ENCODE data around the gene MARK1.
"Not testable (repeated sequence)": the region's sequence is repeated elsewhere in the genome, so short reads cannot be mapped to it uniquely, and the experiment has no call there.

The MARK1 gene

DNA sequence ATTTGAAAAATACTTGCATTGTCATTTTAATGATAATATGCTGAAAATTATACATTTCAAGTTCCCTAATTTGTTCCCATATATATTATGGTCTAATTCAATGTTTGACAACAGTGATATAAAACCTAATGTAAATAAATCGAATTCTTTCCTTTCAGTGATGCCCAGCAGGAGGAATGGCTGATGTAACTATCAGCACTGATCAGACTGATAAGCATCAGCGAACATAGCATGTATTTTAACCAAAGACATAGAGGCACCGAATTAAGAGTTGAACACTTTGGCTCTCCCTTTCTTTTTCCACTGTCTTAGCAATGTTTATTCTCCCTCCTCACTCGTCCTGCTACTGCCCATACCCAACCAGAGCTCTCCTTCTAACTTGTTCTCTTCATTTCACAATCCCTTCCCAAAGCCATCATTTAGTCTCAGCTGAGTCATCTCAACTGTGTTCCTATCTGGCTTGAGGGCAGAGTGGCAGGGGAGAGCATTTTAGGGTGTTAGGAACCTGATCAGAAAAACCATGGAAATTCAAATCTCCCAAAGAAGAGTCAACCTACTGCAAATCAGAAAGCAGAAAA is 103.4 kb downstream of the MARK1 start:
- DNase-seq = no peak

DNA sequence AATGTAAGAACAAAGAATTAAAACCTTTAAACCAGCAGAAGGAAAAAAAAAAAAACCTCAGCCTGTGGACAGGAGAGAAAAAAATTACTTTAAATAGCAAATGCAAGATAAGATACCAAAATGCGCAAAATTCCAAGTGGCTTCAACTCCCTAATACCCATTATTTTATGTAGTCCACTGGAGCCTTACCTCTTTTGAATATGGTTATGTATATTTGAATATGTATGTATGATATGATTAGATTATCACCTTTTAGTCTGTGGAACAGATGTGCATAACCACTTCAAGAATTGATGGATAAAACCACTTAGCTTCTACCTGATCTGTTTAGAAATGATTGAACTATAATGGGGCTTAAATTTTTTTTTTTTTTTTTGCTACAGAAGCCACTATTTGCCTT is 109.8 kb downstream of the MARK1 start:
- no peak for DNase-seq

DNA sequence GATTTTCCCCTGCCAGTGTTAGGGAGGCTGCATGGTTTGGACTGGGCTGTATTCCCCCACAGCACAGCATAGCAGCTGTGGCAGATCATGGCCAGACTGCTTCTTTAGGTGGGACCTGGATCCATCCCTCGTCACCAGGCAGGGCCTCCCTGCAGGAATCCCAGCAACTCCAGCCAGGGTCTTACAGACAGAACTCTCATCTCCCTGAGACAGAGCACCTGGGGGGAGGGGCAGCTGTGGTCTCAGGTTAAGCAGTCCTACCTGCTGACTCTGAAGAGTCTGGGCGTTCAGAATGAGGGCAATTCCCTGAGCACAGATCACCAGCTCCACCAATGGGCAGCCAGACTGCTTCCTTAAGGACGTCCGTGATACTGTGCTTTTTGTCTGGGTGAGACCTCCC is 114.3 kb downstream of the MARK1 start:
- DNase-seq = no peak

DNA sequence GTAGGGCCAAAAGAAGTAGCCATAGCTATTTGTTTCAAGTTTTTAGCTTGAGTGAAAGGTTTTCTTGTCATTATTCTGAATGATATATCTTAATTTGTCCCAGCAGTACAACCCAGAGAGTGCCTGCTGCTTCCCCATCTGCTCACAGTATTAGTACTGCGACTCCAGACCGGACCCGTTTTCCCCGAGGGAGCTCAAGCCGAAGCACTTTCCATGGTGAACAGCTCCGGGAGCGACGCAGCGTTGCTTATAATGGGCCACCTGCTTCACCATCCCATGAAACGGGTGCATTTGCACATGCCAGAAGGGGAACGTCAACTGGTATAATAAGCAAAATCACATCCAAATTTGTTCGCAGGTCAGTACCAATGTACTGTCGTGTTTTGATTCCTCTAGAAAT is 125.1 kb downstream of the MARK1 start:
- no peak for DNase-seq

DNA sequence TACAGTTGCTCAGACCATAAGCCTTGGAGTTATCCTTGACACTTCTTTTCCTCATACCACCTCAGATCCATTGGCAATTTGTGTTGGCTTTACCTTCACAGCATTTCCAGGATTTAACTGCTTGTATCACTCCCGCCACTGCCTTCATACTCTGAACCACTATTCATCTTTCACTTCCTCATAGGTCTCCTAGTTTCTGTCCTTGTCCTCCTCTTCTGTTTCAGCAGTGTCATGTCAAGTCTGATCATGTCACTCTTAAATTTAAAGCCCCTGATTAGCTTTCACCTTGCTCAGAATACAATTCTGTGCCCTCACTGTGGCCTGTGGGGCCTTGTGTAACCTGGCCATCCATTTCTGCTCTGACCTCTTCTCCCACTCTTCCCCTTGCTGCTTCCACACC is 127.6 kb downstream of the MARK1 start:
- no peak for DNase-seq

DNA sequence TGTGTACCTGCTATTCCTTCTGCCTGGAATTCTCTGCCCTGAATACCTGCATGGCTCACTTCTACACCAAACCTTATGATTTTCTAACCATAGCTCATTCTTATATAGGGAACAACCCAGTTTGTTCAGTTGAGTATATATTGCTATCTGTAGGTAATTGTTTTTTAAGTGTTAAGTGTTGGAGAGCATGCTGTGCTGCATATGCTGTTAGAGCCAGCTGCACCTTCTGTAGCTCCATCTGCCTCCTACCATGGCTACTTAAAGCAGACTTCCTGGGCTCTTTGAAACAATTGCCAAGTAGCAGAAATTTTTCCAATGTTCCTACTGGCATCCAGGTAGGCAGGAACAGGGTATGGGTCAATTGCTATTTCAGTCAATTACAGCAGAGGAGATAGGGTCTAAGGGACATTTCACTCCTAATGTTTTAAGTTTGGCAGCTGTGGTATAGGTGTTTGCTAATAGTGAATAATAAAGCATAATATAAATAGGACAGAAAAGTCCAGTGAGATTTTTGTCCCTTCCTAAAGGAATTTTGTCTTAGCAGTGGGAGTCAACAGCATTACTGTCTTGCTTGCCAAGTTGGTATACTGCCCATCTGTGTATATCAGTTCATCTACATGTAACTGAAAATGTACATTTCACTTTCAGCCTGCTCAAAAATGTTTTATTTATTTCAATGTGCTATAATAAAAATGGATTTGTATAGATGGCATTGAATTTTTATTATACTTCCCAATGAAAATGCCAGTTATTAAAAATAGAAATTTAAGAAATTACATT is 128.2 kb downstream of the MARK1 start:
- DNase-seq = no peak

DNA sequence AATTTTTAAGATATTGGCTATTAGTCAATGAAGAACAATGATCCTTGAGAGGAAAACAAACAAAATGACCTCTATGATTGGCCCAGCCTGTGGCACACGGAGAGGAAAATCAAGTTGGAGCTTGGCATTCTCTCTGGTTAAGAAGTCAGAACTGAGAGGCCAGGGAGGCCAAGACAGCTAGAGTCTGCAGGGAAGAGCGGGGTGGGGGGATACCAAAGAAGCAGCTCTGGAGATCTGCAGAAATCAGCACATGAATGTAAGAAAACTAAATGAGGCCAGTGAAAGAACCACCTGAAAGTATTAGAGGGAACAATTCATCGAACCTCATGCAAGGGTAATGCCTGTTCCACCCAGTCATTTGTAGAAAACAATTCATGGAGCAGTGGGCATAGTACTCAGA is 138.4 kb downstream of the MARK1 start:
- DNase-seq = no peak

DNA sequence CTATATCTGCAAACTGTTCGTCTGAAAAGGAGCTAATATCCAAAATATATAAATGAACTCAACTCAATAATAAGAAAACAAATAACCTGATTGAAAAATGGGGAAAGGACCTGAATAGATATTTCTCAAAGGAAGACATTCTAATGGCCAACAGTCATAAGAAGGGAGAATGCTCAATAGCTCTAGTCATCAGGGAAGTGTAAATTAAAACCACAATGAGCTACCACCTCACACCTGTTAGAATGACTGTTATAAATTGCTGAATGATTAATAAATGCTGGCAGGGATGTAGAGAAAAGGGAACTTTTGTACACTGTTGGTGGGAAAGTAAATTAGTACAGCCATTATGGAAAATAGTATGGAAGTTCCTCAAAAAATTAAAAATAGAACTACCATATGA is 141.1 kb downstream of the MARK1 start:
- DNase-seq = no peak

DNA sequence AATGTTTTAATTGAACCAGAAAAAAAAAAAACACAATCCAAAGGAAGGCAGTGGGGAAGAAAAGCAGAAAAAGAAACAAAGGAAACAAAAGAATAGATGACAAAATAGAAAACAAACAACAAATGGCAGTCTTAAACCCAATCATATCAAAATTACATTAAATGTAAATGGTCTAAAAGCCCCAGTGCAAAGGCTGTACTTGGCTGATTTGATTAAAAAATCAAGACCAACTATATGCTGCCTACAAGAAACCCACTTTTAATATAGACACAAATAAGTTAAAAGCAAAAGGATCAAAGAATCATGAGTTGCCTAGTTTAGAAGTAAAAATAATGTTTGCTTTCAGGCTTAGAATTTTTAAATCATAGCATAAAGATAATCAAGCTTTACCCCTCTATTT is 142.4 kb downstream of the MARK1 start:
- DNase-seq = no peak

DNA sequence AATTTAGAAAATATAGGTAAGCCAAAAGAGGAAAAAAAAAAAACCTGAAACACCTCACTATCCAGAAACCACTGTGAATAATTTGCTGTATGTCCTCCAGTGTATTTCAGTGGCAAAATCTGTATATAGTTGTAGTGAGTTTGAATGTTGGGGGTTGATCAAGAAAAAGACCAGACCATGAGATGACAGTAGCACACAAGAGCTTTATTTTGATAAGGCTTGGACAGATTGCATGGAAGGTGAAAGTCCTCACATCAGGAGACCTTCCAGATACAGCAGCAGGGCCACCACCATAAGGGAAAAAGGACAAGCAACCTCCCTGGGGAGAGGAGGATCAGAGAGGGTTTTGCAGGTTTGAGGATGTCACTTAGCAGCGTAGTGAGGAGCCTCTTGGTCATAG is 146.0 kb downstream of the MARK1 start:
- no peak for DNase-seq

DNA sequence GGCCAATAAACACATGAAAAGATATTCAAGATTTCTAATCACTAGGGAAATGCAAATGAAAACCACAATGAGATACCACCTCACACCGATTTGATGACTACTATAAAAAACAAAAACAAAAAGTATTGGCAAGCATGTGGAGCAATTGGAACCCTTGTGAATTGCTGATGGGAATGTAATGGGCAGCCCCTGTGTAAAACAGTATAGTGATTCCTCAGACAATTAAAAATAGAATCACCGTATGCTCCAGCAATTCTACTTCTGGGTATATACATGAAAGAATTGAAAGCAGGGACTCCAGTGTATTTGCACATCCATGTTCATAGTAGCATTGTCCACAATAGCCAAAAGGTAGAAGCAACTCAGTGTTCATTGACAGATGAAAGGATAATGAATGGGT is 149.3 kb downstream of the MARK1 start:
- DNase-seq = no peak

DNA sequence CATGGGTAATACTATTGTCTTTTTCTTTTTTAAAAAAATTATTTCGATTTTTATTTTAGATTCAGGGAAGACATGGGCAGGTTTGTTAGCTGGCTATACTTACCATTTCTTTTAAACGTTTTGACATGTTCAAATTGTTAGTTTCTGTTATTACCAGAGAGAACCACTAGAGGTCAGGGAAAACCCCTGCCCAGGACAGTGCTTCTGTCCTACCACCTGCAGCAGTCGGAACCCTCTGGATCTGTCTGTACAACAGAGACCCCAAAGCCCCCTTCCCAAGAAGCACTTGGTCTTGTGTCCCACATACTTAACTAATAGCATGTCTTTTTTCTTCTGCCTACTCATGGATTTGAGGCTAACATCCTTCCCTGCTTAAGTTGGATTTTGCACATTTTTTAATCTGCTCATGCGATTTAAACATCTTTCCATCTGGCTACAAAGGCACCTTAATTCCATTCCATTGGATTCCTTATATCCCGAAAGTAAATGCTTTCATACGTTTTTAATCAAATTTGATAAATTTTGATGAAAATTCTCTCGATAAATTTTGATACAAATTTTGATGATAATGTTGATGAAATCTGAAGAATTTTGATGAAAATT is 152.2 kb downstream of the MARK1 start:
- peak; percentile 45 for DNase-seq

DNA sequence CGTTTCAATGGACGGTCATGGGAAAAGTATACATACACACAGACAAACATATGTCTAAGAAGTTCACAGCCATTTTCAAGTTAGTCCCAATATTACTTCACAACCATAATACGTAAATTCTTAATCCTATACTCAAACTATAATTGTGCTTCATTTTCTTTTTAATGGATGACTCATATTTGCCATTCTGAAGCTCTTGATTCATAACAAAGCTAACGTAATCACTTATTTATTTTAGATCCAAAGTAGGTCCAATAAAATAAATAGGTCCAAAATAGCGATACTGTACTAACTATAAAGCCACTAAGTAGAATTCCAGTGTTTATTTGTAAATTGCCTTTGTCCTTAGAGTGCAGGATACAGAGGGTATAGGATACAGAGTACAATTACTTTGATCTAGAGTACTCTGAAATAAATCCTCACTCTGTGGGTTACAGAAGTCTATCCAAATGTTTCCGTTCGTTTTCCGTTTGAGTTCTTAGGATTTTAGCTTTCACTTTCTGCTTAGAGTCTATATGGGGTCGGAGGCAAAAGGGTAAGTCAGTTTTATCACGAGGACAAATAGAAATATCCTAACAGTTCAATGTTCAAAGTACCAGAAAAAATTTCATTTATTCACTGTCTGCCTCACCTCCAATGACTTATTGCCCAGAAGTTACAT is 153.4 kb downstream of the MARK1 start:
- DNase-seq = no peak

DNA sequence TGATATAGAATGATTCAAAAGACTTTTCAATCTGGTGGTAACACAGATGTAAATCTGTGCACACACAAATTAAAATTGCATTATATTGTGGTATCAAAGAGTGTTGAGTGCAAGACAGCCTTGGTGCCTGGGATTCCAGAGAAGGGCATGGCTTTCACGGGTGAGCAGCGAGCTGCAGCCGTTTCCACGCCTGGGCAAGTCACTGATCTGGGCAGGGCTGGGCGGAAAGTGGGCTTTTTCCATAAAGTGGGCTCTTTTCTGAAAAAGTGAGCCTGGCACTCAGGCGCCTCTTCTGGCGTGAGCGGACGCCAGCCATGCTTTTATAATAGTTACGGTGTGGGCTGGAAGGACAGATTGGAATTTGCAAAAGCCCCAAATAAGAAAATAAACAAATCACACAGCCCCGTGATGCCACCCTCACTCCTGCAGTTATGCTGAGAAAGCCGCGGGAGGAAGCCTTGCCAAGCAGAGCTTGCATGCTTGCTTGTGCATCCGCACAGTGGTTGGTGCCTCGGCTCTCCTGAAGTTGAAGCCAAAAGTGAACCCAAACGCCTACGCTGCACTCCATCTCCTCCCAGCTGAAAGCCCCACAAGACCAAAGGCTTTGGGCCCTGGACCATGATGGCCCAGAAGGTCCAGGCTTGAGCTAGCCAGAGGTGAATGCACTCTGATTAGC is 155.1 kb downstream of the MARK1 start:
- DNase-seq = no peak

DNA sequence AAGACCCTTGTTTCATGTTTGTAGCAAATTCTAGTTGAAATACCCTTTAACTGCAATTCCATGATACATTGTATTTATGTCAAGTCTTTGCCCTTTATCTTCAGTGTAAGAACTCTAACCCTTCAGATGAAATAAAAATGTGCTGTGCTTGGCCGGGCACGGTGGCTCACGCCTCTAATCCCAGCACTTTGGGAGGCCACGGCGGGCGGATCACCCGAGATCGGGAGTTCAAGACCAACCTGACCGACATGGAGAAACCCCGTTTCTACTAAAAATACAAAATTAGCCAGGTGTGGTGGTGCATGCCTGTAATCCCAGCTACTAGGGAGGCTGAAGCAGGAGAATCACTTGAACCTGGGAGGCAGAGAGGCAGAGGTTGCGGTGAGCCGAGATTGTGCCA is 155.8 kb downstream of the MARK1 start:
- DNase-seq = not testable (repeated sequence)

DNA sequence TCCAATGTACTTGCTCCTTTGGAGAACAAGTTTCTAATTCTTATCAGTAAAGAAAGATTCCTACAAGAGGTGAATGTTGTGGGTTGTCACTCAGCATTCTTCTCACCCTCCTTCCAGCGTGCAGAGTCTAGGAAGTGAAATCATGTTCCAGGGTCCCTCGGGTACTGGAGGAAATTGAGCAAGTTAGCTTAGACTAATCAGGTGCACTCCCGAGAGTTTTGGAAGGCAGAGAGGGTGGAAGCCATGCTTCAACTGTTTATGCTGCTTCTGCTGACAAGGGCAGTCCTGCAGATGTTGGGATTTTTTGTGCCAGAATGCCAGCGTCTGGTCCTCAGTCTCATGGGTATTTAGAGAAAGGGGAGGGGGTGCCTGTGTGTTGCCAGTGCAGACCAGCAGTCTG is 157.0 kb downstream of the MARK1 start:
- DNase-seq = no peak

DNA sequence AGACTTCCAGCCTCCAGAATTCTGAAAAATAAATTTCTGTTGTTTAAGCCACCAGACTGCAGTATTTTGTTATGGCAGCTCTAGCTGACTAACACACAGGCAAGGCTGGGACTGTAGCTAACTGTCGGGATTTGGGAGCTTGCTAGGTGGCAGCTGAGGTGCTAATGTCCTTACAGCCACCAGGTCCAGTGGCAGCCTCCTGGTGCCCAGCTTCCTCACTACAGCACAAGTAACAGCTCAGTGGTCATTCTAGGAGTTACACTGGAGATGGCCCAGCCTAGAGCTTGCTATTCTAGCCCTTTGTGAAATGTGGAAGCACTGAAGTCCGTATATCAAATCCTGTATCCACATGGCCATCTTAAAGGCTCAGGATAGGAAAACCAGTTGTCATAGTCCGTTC is 157.9 kb downstream of the MARK1 start:
- no peak for DNase-seq

DNA sequence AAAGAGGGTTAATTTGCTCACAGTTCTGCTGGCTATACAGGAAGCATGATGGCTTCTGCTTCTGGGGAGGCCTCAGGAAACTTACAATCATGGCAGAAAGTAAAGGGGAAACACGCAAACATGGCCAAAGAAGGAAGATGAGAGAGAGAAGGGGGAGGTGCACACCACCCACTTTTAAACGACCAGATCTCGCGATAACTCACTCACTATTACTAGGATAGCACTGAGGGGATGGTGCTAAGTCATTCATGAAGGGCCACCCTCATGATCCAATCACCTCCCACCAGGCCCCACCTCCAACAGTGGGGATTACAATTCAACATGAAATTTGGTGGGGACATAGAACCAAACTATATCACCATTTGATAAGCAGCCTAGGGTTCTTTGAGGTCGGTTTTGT is 159.9 kb downstream of the MARK1 start:
- DNase-seq = no peak

DNA sequence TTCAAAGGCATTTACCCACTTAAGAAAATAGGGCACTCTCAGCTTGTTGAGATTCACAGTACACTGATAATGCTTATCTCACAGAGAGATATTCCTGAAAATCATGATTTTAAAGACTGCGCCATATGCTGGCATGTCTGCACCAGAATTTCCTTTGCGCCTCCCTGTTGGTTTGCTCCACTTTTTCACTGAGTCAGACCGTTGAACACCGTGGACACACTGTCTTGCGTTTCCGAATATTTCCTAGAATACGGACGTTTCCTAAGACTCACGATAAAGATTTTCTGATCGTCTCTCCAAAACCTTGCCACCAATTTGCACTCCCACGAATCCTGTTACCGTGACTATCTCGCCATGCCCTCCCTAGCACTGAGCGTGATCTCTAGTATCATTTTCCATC is 161.7 kb downstream of the MARK1 start:
- no peak for DNase-seq

DNA sequence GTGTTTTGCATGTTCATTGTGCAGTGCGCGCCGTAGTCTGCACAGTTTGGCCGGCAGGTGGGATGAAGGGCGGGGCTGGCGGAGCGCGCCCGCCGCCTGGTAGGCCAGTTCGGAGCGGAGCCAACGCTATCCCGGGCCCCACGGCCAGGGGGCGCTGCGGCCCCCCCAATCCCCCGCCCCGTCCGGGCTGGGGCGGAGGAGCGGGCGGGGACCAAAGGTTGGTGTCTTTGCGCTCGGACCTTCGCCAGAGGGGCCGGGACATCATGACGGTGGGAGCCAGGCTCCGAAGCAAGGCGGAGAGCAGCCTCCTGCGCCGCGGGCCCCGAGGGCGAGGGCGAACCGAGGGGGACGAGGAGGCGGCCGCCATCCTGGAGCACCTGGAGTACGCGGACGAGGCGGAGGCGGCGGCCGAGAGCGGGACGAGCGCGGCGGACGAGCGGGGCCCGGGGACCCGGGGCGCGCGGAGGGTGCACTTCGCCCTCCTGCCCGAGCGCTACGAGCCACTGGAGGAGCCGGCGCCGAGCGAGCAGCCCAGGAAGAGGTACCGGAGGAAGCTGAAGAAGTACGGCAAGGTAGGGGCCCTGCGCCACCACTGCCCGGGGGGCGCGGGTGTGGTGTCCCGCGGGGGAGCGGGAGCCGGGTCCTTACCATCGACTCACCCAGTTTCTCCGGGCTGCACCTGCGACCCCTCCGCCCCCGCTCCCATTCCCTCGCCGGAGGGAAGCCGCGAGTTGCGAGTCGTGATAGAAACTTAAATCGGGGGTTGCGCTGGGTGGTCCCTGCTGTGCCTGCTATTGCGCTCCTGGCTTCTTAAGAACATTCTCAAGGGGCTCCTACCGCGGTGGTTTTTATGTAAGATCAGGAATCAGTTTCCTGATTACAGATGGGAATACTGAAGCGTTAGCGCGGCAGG is 162.5 kb downstream of the MARK1 start, which contains the start of gene C1orf115:
Gene C1orf115 (plus strand): TSS at position 224 of the 913 bp plus-strand sequence. CDS start 40 bp downstream, at position 264.
- peak; percentile 64 for DNase-seq

DNA sequence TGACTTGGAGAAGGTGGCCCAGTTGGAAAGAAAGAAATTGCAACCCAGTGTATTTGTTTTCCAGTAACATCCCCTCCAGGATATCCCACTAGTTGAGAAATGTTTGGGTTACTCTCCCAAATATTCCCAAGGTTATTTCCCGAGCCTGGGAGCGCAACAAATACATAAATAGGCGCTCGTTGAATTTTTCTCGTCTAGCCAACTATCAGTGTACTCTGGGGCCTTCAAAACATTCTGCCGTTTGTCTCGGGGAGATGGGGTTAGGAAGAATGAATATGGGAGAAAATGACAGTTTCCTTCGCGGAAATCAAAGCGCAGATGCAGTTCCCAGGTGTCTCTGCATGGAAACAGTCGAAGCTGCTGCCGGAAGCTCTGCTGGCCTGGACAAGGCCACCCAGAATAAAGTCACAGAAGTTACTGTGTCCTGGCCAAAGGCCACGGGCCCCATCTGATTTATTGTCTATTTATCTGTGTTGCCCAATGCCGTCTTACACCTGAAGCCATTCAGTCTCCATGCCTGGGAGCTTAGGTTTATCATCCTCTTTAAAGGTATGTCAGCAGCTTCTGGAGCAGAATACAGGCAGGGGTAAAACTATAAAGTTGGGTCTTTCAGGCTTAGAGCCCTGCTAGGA is 163.2 kb downstream of the MARK1 start:
- no peak for DNase-seq

Data from inflammatory macrophage treated with lipopolysaccharide for 4 hours (primary cell).